GM12864 (cell line): ENCODE results near the gene PRSS12.

Experiments used
- DNase-seq: peaks from one replicate; pipeline ENCODE4 v3.0.0-alpha.2; 2011; ENCODE audit warnings: low read depth
- H3K4me3 ChIP-seq: 2 replicates; pipeline ENCODE4 v1.5.1; 2011; ENCODE audit warnings: mild to moderate bottlenecking, low read depth, low read length, control low read depth
- TF ChIP-seq, protein P1 (sequence below): IDR thresholded peaks from 2 replicates; pipeline ENCODE4 v1.5.1; 2011; ENCODE audit warnings: low read depth, mild to moderate bottlenecking, moderate library complexity, low read length, control low read depth, inconsistent platforms; ENCODE audit errors: missing control alignments

PRSS12 gene

DNA sequence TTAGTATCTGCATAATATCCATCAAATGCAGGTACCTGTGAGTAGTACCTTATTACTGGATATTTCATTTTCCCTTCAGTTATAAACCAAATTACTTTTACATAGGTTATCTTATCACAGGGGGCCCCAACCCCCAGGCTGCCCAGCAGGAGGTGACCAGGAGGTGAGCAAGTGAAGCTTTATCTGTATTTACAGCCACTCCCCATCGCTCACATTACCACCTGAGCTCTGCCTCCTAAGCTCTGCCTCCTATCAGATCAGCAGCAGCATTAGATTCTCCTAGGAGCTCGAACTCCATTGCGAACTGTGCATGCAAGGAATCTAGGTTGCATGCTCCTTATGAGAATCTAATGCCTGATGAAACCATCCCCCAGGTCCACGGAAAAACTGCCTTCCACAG, 6.3 kb downstream of the PRSS12 start:
- TF ChIP-seq, protein P1, sequence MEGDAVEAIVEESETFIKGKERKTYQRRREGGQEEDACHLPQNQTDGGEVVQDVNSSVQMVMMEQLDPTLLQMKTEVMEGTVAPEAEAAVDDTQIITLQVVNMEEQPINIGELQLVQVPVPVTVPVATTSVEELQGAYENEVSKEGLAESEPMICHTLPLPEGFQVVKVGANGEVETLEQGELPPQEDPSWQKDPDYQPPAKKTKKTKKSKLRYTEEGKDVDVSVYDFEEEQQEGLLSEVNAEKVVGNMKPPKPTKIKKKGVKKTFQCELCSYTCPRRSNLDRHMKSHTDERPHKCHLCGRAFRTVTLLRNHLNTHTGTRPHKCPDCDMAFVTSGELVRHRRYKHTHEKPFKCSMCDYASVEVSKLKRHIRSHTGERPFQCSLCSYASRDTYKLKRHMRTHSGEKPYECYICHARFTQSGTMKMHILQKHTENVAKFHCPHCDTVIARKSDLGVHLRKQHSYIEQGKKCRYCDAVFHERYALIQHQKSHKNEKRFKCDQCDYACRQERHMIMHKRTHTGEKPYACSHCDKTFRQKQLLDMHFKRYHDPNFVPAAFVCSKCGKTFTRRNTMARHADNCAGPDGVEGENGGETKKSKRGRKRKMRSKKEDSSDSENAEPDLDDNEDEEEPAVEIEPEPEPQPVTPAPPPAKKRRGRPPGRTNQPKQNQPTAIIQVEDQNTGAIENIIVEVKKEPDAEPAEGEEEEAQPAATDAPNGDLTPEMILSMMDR, result no peak
- no peak for DNase-seq

GRCh38 chr4:118345813-118346212, 7.0 kb downstream of the PRSS12 start:
- no peak for DNase-seq
- H3K4me3 ChIP-seq, result no peak overlapping the region
- TF ChIP-seq, protein P1, result no peak

More for the DNA sequence above, 6.3 kb downstream of the PRSS12 start:
- H3K4me3 ChIP-seq, result no peak overlapping the region

DNA sequence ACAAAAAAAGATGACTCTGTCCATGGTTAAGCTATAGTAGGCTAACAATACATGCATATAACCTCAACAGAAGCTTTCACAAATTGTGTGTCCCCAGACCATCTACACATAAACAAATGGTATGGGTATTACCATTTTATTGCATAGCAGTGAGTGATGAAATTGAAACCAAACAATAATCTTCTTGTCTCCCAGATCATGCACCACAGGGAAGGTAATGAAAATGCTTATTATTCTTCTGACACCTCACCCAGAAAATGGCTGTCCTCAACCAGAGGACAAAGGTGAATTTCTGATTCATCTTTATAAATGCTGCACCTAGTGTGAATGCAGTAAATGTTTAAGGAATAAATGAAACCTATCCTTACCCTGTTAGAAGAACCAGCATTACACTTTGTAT, 8.0 kb downstream of the PRSS12 start:
- DNase-seq, result no peak
- TF ChIP-seq, protein P1, result no peak
- no peak overlapping the region for H3K4me3 ChIP-seq

GRCh38 chr4:118343501-118343900, 9.3 kb downstream of the PRSS12 start:
- H3K4me3 ChIP-seq, result no peak overlapping the region
- TF ChIP-seq, protein P1, result no peak

DNA sequence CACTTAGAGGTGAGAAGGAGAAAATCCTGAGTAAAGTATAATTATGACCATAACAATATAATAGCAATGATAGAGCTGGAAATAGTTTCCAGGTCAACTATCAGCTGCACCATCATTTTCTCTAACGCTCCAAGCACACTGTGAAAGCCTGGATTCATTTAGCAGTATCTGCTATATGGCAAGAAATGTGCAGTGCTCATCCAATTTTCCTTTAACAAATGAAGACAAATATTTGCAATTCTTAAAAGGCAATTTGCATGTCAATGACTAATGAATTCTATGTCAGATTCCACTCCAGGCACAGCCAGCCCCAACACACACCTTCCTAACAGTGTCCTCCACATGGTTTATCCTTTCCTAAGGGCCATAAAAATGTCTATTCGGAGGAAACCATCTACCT, 12.7 kb downstream of the PRSS12 start:
- TF ChIP-seq, protein P1, result no peak
- no peak for DNase-seq
- no peak overlapping the region for H3K4me3 ChIP-seq

More at GRCh38 chr4:118343501-118343900, 9.3 kb downstream of the PRSS12 start:
- no peak for DNase-seq

- DNase-seq, result no peak
These were observed 13.6 kb downstream of the PRSS12 start for GRCh38 chr4:118338981-118339765.

More at GRCh38 chr4:118338981-118339765, 13.6 kb downstream of the PRSS12 start:
- no peak overlapping the region for H3K4me3 ChIP-seq
- TF ChIP-seq, protein P1, result no peak
